K562 (cell line): ENCODE data around the gene MFN1. TPM values are rescaled to one million over a fixed set of nuclear protein-coding genes. Genes with fewer than 3 reads are reported as not detected.

ENCODE experiments used
- ATAC-seq: fragments of 200-7000 bp; cut with Tn5 transposase; 3 replicates; pipeline ENCODE4 v1.9.1; 2020; ENCODE audit warnings: moderate library complexity
- BruUV-seq: library from RNA; stranded (reverse); fragments of 400-500 nt; replicated peaks from 2 replicates; lab custom pipeline; 2021; lab: Mats Ljungman, UMichigan
- CTCF ChIA-PET: fragments of 300-600 bp; formaldehyde crosslinking; extraction: SDS; loops from one replicate; lab custom pipeline; 2021; ENCODE audit warnings: low intra/inter-chr PET ratio; lab: Yijun Ruan, JAX
- POLR2A ChIA-PET: fragments of 300-600, 350-650 bp; sonication (Branson Sonifier 250); formaldehyde crosslinking; extraction: SDS; loops from one replicate; lab custom pipeline; 2021; ENCODE audit warnings: antibody characterized with exemption, inconsistent platforms; lab: Yijun Ruan, JAX
- DNase-seq, 4 experiments: peaks; one replicate each; pipeline versions ENCODE4 v3.0.0 to v3.0.0-alpha.2; 2011 to 2018; ENCODE audit warnings: low spot score in 3 of 4, mixed read lengths in 3 of 4; ENCODE audit errors: extremely low read depth in 1 of 4
- FAIRE-seq: peaks from 2 replicates; lab custom pipeline; 2011; peaks lifted over from hg19 to GRCh38; lab: Jason Lieb, UNC
- H2AFZ ChIP-seq: 2 replicates; pipeline ENCODE4 v1.6.0; 2011; ENCODE audit warnings: low read depth, low read length, control low read depth, inconsistent platforms
- H3K27ac ChIP-seq: fragments of 200-600 bp; 3 replicates; pipeline ENCODE4 v1.8.0; 2011; ENCODE audit warnings: low read depth, mild to moderate bottlenecking, control low read depth, inconsistent platforms, low read length, moderate library complexity, mixed read lengths; ENCODE audit errors: extremely low read depth
- H3K27me3 ChIP-seq, 2 experiments: fragments of 300-600 bp in 1 of 2; 2 replicates in 1 of 2; 3 replicates in 1 of 2; pipeline versions ENCODE4 v1.6.0 to v1.8.0; 2011; ENCODE audit warnings: inconsistent platforms in 2 of 2, low read length in 2 of 2, mild to moderate bottlenecking in 1 of 2, mixed read lengths in 1 of 2, moderate library complexity in 1 of 2; ENCODE audit not compliant: control insufficient read depth in 2 of 2, insufficient read depth in 2 of 2
- H3K36me3 ChIP-seq: fragments of 300-600 bp; 3 replicates; pipeline ENCODE4 v1.8.0; 2011; ENCODE audit warnings: mild to moderate bottlenecking, low read length, inconsistent platforms; ENCODE audit not compliant: control insufficient read depth, insufficient read depth
- H3K4me1 ChIP-seq, 2 experiments: fragments of 200-600 bp in 1 of 2; replicated peaks in 1 of 2; 2 replicates in 1 of 2; 3 replicates in 1 of 2; pipeline versions ENCODE4 v1.5.1 to v1.8.0; 2011; ENCODE audit warnings: inconsistent platforms in 2 of 2, low read length in 2 of 2, mild to moderate bottlenecking in 1 of 2, mixed read lengths in 1 of 2, moderate library complexity in 1 of 2; ENCODE audit not compliant: control insufficient read depth in 2 of 2, insufficient read depth in 2 of 2
- H3K4me2 ChIP-seq: 2 replicates; pipeline ENCODE4 v1.6.1; 2011; ENCODE audit warnings: low read length, control low read depth, inconsistent platforms, mixed read lengths; ENCODE audit not compliant: insufficient read depth
- H3K4me3 ChIP-seq: fragments of 200-600 bp; sonication (generic), shearing (Covaris generic); 2 replicates; pipeline ENCODE4 v1.5.1; 2016; ENCODE audit warnings: control low read depth, inconsistent platforms
- H3K79me2 ChIP-seq: fragments of 200-600 bp; 3 replicates; pipeline ENCODE4 v1.8.0; 2011; ENCODE audit warnings: low read length, inconsistent platforms; ENCODE audit not compliant: control insufficient read depth, insufficient read depth
- H3K9ac ChIP-seq, 2 experiments: 2 replicates each; pipeline versions ENCODE4 v1.6.0 to v1.6.1; 2011; ENCODE audit warnings: low read depth in 2 of 2, low read length in 2 of 2, control low read depth in 1 of 2, inconsistent platforms in 1 of 2, mild to moderate bottlenecking in 1 of 2, mixed read lengths in 1 of 2; ENCODE audit not compliant: insufficient read depth in 1 of 2
- H3K9me1 ChIP-seq: one replicate; pipeline ENCODE4 v1.6.0; 2011; ENCODE audit warnings: inconsistent platforms, mild to moderate bottlenecking, low read length, moderate library complexity; ENCODE audit not compliant: control insufficient read depth, insufficient read depth
- H3K9me3 ChIP-seq: replicated peaks from 2 replicates; pipeline ENCODE4 v1.5.1; 2011; ENCODE audit warnings: low read depth, low read length, inconsistent platforms; ENCODE audit not compliant: control insufficient read depth, insufficient read depth
- H4K20me1 ChIP-seq: replicated peaks from 2 replicates; pipeline ENCODE4 v1.6.1; 2011; ENCODE audit warnings: low read length, inconsistent platforms, mixed read lengths; ENCODE audit not compliant: control insufficient read depth, insufficient read depth
- CXXC5 ChIP-seq: fragments of 250-450 bp; sonication (Bioruptor Pico); IDR thresholded peaks from 2 replicates; pipeline ENCODE4 v1.8.0; 2022; ENCODE audit warnings: inconsistent platforms, mild to moderate bottlenecking, moderate library complexity
- HNRNPK ChIP-seq: fragments of 200-400 bp; formaldehyde crosslinking; IDR thresholded peaks from one replicate; pipeline ENCODE4 v1.6.1; 2018; ENCODE audit warnings: mild to moderate bottlenecking, low read depth, low read length; ENCODE audit not compliant: poor library complexity, severe bottlenecking
- KAT7 ChIP-seq: sonication (generic); formaldehyde crosslinking; IDR thresholded peaks from 2 replicates; pipeline ENCODE4 v1.8.0; 2022; ENCODE audit warnings: missing genetic modification reagents, mild to moderate bottlenecking, borderline replicate concordance
- MAFG ChIP-seq: fragments of 450-650 bp; conservative IDR thresholded peaks from 2 replicates; pipeline ENCODE4 v1.6.1; 2016; ENCODE audit warnings: missing genetic modification characterization, missing compliant biosample characterization
- MECOM ChIP-seq: fragments of 250-450 bp; sonication (Bioruptor Pico); IDR thresholded peaks from 2 replicates; pipeline ENCODE4 v1.8.0; 2022; ENCODE audit warnings: inconsistent platforms
- MTA1 ChIP-seq: fragments of 450-650 bp; IDR thresholded peaks from 2 replicates; pipeline ENCODE4 v1.6.1; 2017; ENCODE audit warnings: borderline replicate concordance
- RCOR1 ChIP-seq, 2 experiments: IDR thresholded peaks; 2 replicates each; pipeline ENCODE4 v1.6.1; 2012; ENCODE audit warnings: low read depth in 2 of 2, low read length in 2 of 2, borderline replicate concordance in 1 of 2, improper control_type of control experiment in 1 of 2
- RFX7 ChIP-seq: fragments of 250-450 bp; sonication (Bioruptor Pico); IDR thresholded peaks from 2 replicates; pipeline ENCODE4 v1.5.1; 2021; ENCODE audit warnings: mild to moderate bottlenecking
- SAFB2 ChIP-seq: fragments of 200-400 bp; formaldehyde crosslinking; IDR thresholded peaks from 2 replicates; pipeline ENCODE4 v1.6.1; 2018; ENCODE audit warnings: borderline replicate concordance, low read length, low read depth, moderate library complexity; ENCODE audit not compliant: severe bottlenecking
- SIRT6 ChIP-seq: IDR thresholded peaks from one replicate; pipeline ENCODE4 v1.6.1; 2012; ENCODE audit warnings: low read depth, mild to moderate bottlenecking, control low read depth, inconsistent platforms, low read length, moderate library complexity
- SMAD2 ChIP-seq: fragments of 150-350 bp; IDR thresholded peaks from 2 replicates; pipeline ENCODE4 v1.6.1; 2014; ENCODE audit warnings: low read depth, mild to moderate bottlenecking, low read length
- SRSF7 ChIP-seq: fragments of 200-400 bp; formaldehyde crosslinking; optimal IDR thresholded peaks from 2 replicates; pipeline ENCODE3; 2017; ENCODE audit warnings: mild to moderate bottlenecking, low read depth, low read length
- TAF7 ChIP-seq: fragments of 450-650 bp; IDR thresholded peaks from 2 replicates; pipeline ENCODE4 v1.6.1; 2016; ENCODE audit warnings: missing genetic modification characterization, missing compliant biosample characterization
- U2AF2 ChIP-seq: fragments of 200-400 bp; formaldehyde crosslinking; optimal IDR thresholded peaks from 2 replicates; pipeline ENCODE3; 2017; ENCODE audit warnings: low read depth, mild to moderate bottlenecking, low read length
- ZEB2 ChIP-seq: fragments of 450-650 bp; IDR thresholded peaks from 2 replicates; pipeline ENCODE4 v1.6.1; 2016
- ZFP30 ChIP-seq: fragments of 250-450 bp; sonication (Bioruptor Pico); IDR thresholded peaks from 2 replicates; pipeline ENCODE4 v1.8.0; 2022; ENCODE audit warnings: moderate library complexity, mild to moderate bottlenecking, inconsistent platforms, borderline replicate concordance
- ZNF445 ChIP-seq: fragments of 250-450 bp; sonication (Bioruptor Pico); IDR thresholded peaks from 2 replicates; pipeline ENCODE4 v1.4.0; 2020; ENCODE audit warnings: low read depth, mild to moderate bottlenecking, moderate library complexity
- ZNF707 ChIP-seq: fragments of 250-450 bp; sonication (Bioruptor Pico); conservative IDR thresholded peaks from 2 replicates; pipeline ENCODE4 v1.8.0; 2022; ENCODE audit warnings: inconsistent platforms, mild to moderate bottlenecking, moderate library complexity
- WGBS: fragments of 100-300 bp; shearing (Covaris generic); methylation state at CpG from one replicate; pipeline ENCODE4 v1.1.6; 2016; ENCODE audit warnings: low coverage, mixed read lengths; ENCODE audit not compliant: insufficient coverage; ENCODE audit errors: missing lambda C conversion rate; 5-methylcytosine and 5-hydroxymethylcytosine counted together
- in situ Hi-C: fragments of 300-500 bp; cut with MboI; formaldehyde crosslinking; loops from 4 replicates; pipeline ENCODE4 v1.15.0; 2018; ENCODE audit warnings: inconsistent platforms, mixed read lengths
- intact Hi-C: fragments of 100-400 bp; cut with micrococcal nuclease; formaldehyde crosslinking; loops from 2 replicates; pipeline ENCODE4 v1.14.2; 2022
- polyA plus RNA-seq, 8 experiments: library from polyadenylated mRNA; depleted of rRNA in 4 of 8; stranded (reverse) in 5 of 8; unstranded in 3 of 8; fragments of >200 nt; fragmentation: Nextera tagmentation in 2 of 8; fragmentation: Illumina TruSeq in 1 of 8; extraction: Ambion mirVana in 2 of 8; extraction: Trizol in 1 of 8; gene quantifications; 2 replicates each; pipeline versions ENCODE4 v1.2.1 to v1.2.3, GENCODE V29; 2011 to 2014; ENCODE audit warnings: inconsistent platforms in 1 of 8, missing spikeins in 1 of 8
- total RNA-seq, 7 experiments: library from RNA; depleted of rRNA in 6 of 7; stranded (reverse); fragments of >200 nt in 6 of 7; fragmentation: Illumina TruSeq in 2 of 7; extraction: Trizol in 2 of 7; gene quantifications; 2 replicates each; pipeline versions ENCODE4 v1.2.1 to v1.2.3, GENCODE V29; 2011 to 2021; ENCODE audit warnings: low replicate concordance in 1 of 7

Gene MFN1
- total and polyA plus RNA-seq, 9 of the 15 experiments (the other 6 are each of a cell fraction or from before 2014, with no cell fraction given): 10.5 to 42.7 (median 22.6) TPM

DNA sequence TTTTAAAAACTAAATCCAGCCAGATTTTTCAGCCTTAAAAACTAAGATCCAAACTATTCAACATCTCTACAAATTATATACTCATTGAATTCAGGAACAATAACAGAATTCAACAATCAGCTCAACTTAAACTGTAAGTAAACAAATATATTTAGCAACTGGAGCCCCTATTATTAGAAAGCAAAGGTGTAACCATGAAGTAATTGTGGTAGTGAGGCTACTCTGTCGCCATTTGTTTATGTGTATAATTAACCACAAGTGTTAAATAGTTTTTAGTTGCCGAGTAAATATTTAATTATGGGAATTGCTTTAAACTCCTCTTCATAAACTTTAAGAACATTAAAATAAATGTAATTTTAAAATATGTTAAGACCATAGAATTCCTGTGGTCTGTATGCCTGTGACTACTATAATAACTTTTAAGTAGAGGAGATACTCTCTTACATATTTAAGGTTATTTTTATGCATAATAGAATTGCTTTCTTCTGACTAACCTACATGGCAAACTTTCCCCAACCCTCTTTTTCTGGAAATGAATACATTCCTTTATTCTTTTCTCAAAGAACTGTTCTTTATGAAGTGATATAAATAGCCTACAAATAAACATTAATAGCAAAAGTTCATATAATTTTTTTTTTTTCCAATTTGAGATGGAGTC, 51.2 kb downstream of the MFN1 start:
- Histone ChIP-seq H3K4me3 (no peak overlapping the region), H4K20me1 (no peaks in the 10 kb centered on the region), H3K27ac (no peak overlapping the region), H3K4me1 (no peaks in the 10 kb centered on the region), H3K9ac (no peak overlapping the region), H3K27me3 (no peaks in the 10 kb centered on the region), H3K9me1 (no peaks in the 10 kb centered on the region), H3K9me3 (no peaks in the 10 kb centered on the region), H3K4me2 (no peak overlapping the region), H3K79me2 (no peaks in the 10 kb centered on the region; the same call in 2 of the 3 replicates), H2AFZ (no peak overlapping the region), H3K36me3 (peaks cover 59% of the 10 kb centered on the region)
- BruUV-seq: no TSS peak
- FAIRE-seq (no peak), DNase-seq (no peak), ATAC-seq (no peak)
- intact Hi-C loops: no loop called here
- in situ Hi-C loops: no loop called here
- WGBS: 92% methylated on average over 2 of the region's 2 CpGs
- ChIA-PET POLR2A (no interaction called here), CTCF (no interaction called here)
- TF ChIP-seq MAFG: no peak
- TF ChIP-seq KAT7 (CRISPR knock-in tag): no peak
- no peak for TF ChIP-seq RCOR1 (IDR thresholded peaks at IDR 0.05; ENCODE audit: borderline replicate concordance in 1 of 2, low read depth in 2 of 2, low read length in 2 of 2)
- TF ChIP-seq ZFP30 (CRISPR knock-in tag): no peak
- TF ChIP-seq SIRT6: no peak
- TF ChIP-seq SAFB2: no peak
- TF ChIP-seq HNRNPK: no peak
- no peak for TF ChIP-seq CXXC5 (CRISPR knock-in tag)
- no peak for TF ChIP-seq TAF7
- TF ChIP-seq SMAD2: no peak
- no peak for TF ChIP-seq RFX7 (CRISPR knock-in tag)
- no peak for TF ChIP-seq ZNF707 (CRISPR knock-in tag)
- TF ChIP-seq SRSF7: no peak
- TF ChIP-seq ZEB2: no peak
- no peak for TF ChIP-seq U2AF2
- TF ChIP-seq MTA1: no peak
- no peak for TF ChIP-seq MECOM (CRISPR knock-in tag)
- no peak for TF ChIP-seq ZNF445 (CRISPR knock-in tag)
